Heart left ventricle (tissue), 16 donors: ENCODE results near the gene CGRRF1. TPM values are rescaled to one million over a fixed set of nuclear protein-coding genes. Genes with fewer than 3 reads are reported as not detected.

ENCODE experiments used
- ATAC-seq, 4 donors: fragments of 200-7000 bp; cut with Tn5 transposase; one replicate each; pipeline ENCODE4 v1.9.1; 2020 to 2022; ENCODE audit warnings: moderate library complexity in 4 of 4, mild to moderate bottlenecking in 3 of 4, moderate number of reproducible peaks in 1 of 4
- DNase-seq, 5 donors: peaks; one replicate each; pipeline ENCODE4 v3.0.0-alpha.2; 2020
- H3K27ac ChIP-seq, 12 donors: fragments of 200-600 bp; sonication (generic) in 4 of 12; one replicate each; pipeline versions ENCODE4 v1.5.0 to v1.8.0; 2016 to 2022; ENCODE audit warnings: mild to moderate bottlenecking in 2 of 12
- H3K27me3 ChIP-seq, 9 donors: fragments of 200-600 bp; sonication (generic) in 2 of 9; one replicate each; pipeline versions ENCODE4 v1.5.1 to v1.8.0; 2016 to 2022; ENCODE audit warnings: mild to moderate bottlenecking in 3 of 9
- H3K36me3 ChIP-seq, 9 donors: fragments of 200-600 bp; sonication (generic) in 2 of 9; one replicate each; pipeline versions ENCODE4 v1.5.0 to v1.8.0; 2018 to 2022; ENCODE audit warnings: mild to moderate bottlenecking in 2 of 9
- H3K4me1 ChIP-seq, 12 donors: fragments of 200-600 bp; sonication (generic) in 4 of 12; one replicate each; pipeline versions ENCODE4 v1.5.0 to v1.8.0; 2016 to 2022; ENCODE audit warnings: mild to moderate bottlenecking in 3 of 12
- H3K4me3 ChIP-seq, 12 donors: fragments of 200-600 bp; sonication (generic) in 4 of 12; one replicate each; pipeline versions ENCODE4 v1.5.0 to v1.8.0; 2017 to 2022; ENCODE audit warnings: mild to moderate bottlenecking in 9 of 12, moderate library complexity in 4 of 12
- H3K9me3 ChIP-seq, 12 donors: fragments of 200-600 bp; sonication (generic) in 4 of 12; one replicate each; pipeline versions ENCODE4 v1.5.0 to v1.8.0; 2016 to 2022; ENCODE audit warnings: mild to moderate bottlenecking in 1 of 12
- POLR2A ChIP-seq, 2 donors: fragments of 450-650 bp; IDR thresholded peaks; one replicate each; pipeline ENCODE4 v1.6.1; 2017; ENCODE audit warnings: antibody characterized with exemption in 2 of 2, mild to moderate bottlenecking in 2 of 2, moderate library complexity in 2 of 2
- WGBS, 4 donors: extraction: QIAGEN DNeasy Blood & Tissue Kit in 2 of 4; methylation state at CpG; one replicate each; pipeline versions ENCODE4 v1.1.5 to v1.1.7; 2013 to 2018; 5-methylcytosine and 5-hydroxymethylcytosine counted together
- intact Hi-C, 10 donors: fragments of 100-400 bp; cut with DNase I; formaldehyde crosslinking; loops; one replicate each; pipeline versions ENCODE4 v1.11.1 to v1.14.2; 2022
- polyA plus RNA-seq, 2 donors: library from polyadenylated mRNA; stranded (reverse); fragments of 200-250 nt; gene quantifications; one replicate each; pipeline ENCODE4 v1.2.3, GENCODE V29; 2013
- total RNA-seq, 9 donors: library from RNA; depleted of rRNA in 2 of 9; stranded (reverse); fragments of >200 nt in 2 of 9; fragmentation: NEBNext Ultra II Directional in 3 of 9; extraction: Animal tissue kit (Norgen Biotek cat#: 25700) in 3 of 9; gene quantifications; one replicate each; pipeline versions ENCODE4 v1.1.0 to v1.2.4, GENCODE V29; 2016 to 2023
- TF ChIP-seq, protein P1 (sequence below), 12 donors: fragments of 200-600 bp; sonication (generic) in 4 of 12; IDR thresholded peaks; one replicate each; pipeline versions ENCODE4 v1.5.0 to v1.8.0; 2018 to 2022; ENCODE audit warnings: antibody characterized with exemption in 12 of 12, mild to moderate bottlenecking in 5 of 12
- donor health status: ischemic (EF 13 %, LVEDD 7.1; RV severe dilation, severe dysfunction).
- donor health status: healthy with polysubstance abuse.
- donor health status: DM: no; HTN: yes; CAD: no.
- donor health status: DM: no; HTN: no; CAD: no.
- donor health status: ischemic (EF 25% LVEDD 6.9; RV normal size, moderate dysfunction).
- donor health status: ischemic (EF 25% LVEDD 5.7; RV mildly dilated, moderate dysfunction).
- donor health status: healthy.
- donor health status: DM: yes; HTN: yes; CAD: no.
- donor health status: ischemic (EF 35%, LVEDD 5.7; RV mildly dilated, moderate dysfunction).
- donor health status: nonischemic (EF 11% LVEDD 7.7; RV severe dilation, severe dysfunction).
- donor health status: DM: yes; HTN: yes; CAD: no.
- donor health status: PGD.
- donor health status: ischemic (EF 29% LVEDD 5.4; RV normal size, mild dysfunction).
- donor health status: nonischemic (EF 23%, LVEDD 6.1; RV moderate dilation, normal function).

Gene CGRRF1
- total and polyA plus RNA-seq, 11 donors: 10.6 to 28.2 (median 16.6) TPM

DNA sequence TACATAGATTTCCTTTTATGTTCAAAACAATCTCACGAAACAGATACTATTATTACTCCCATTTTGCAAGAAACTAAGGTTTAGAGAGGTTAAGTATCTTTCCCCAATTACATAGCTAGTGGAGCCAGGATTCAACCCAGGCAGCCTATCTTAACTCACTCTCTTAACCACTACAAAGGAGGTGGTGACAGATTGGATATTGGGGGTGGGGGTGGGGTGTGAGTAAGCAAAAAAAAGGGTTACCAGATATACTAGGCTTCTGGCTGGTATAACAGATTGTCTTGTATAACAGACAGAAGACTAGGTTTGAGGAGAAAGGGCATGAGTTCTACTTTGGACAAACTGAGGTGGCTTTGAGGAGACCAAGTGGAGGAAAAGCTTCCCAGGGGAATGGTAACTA lies 23.0 kb upstream of the CGRRF1 start:
- no peak overlapping the region for H3K4me3 ChIP-seq
- peak overlapping the region in 2 of 12 donors; percentile 4 to 93 for H3K27ac ChIP-seq
- no peak for DNase-seq
- peaks cover 0 to 21% (median 6%) of the 10 kb centered on the region in 9 donors for H3K36me3 ChIP-seq
- TF ChIP-seq, protein P1, sequence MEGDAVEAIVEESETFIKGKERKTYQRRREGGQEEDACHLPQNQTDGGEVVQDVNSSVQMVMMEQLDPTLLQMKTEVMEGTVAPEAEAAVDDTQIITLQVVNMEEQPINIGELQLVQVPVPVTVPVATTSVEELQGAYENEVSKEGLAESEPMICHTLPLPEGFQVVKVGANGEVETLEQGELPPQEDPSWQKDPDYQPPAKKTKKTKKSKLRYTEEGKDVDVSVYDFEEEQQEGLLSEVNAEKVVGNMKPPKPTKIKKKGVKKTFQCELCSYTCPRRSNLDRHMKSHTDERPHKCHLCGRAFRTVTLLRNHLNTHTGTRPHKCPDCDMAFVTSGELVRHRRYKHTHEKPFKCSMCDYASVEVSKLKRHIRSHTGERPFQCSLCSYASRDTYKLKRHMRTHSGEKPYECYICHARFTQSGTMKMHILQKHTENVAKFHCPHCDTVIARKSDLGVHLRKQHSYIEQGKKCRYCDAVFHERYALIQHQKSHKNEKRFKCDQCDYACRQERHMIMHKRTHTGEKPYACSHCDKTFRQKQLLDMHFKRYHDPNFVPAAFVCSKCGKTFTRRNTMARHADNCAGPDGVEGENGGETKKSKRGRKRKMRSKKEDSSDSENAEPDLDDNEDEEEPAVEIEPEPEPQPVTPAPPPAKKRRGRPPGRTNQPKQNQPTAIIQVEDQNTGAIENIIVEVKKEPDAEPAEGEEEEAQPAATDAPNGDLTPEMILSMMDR (IDR thresholded peaks at IDR 0.05): no peak
- no peak for TF ChIP-seq POLR2A (IDR thresholded peaks at IDR 0.05)
- WGBS, 4 donors: 54 to 68% (median 58%) methylated on average over 1 of the region's 1 CpG
- intact Hi-C loops: loop anchor here in 3 of 10 donors (5.0 kb wide), 1 partner anchor 44 kb away; the partner anchor contains the start of gene CNIH1 (in 3 of the 3)
- no peaks in the 10 kb centered on the region for H3K27me3 ChIP-seq
- H3K9me3 ChIP-seq: no peaks in the 10 kb centered on the region
- H3K4me1 ChIP-seq: peaks cover 0 to 78% (median 41%) of the 10 kb centered on the region in 12 donors
- ATAC-seq: no peak

DNA sequence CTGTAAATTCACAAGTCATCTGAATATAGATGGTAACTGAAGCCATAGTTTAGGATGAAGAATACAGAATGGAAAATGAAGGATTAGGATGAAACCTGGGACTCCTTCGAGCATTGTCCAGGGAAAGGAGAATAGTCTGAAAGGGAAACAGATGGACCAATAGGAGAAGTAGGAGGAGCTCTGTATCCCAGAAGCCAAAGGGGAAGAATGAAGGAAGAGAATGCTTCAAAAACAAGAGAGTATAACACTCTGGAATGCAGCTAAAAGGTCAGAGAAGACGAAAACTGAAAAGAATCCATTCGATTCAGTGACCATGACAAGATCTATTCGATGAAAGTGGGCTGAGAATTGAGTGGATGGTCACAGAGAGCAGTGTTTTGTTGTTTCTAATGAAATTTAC lies 21.9 kb upstream of the CGRRF1 start:
- no peak for DNase-seq
- WGBS, 4 donors: 42 to 50% (median 45%) methylated on average over 4 of the region's 4 CpGs
- H3K27me3 ChIP-seq: no peaks in the 10 kb centered on the region
- ATAC-seq: peak in 1 of 4 donors; percentile 32
- peaks cover 0 to 10% (median 6%) of the 10 kb centered on the region in 9 donors for H3K36me3 ChIP-seq
- intact Hi-C loops: loop anchor here in 4 of 10 donors (1.0 to 5.0 kb wide), 3 partner anchors 21 to 46 kb away; partner anchors contain the start of genes CNIH1 (in 4 of the 4) and CGRRF1 (in 1 of the 4)
- no peaks in the 10 kb centered on the region for H3K9me3 ChIP-seq
- peak overlapping the region; percentile 62 to 96 (median 82) for H3K4me3 ChIP-seq
- H3K4me1 ChIP-seq: peaks cover 0 to 71% (median 38%) of the 10 kb centered on the region in 12 donors
- peak overlapping the region; percentile 87 to 99 (median 96) for H3K27ac ChIP-seq
- TF ChIP-seq, protein P1 (IDR thresholded peaks at IDR 0.05): no peak
- no peak for TF ChIP-seq POLR2A (IDR thresholded peaks at IDR 0.05)

DNA sequence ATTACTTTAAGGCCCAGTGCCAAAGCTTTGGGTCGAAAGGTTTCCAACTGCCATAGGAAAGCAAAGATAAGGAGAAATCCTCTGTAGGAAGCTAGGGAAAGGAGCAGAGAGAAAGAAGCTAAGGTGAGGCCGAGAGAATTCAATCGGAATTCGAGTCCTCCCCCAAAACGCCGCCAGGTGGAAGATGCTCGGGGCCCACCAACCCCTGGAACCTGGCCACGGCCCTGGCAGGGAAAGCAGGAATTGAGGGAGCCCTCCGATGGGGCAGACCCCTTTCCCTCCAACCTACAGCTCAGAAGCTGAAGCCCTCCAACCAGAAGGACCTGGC lies 21.4 kb upstream of the CGRRF1 start:
- intact Hi-C loops: loop anchor here in 4 of 10 donors (1.0 to 5.0 kb wide), 3 partner anchors 21 to 47 kb away; partner anchors contain the start of genes CNIH1 (in 4 of the 4) and CGRRF1 (in 1 of the 4)
- TF ChIP-seq, protein P1 (IDR thresholded peaks at IDR 0.05): peak in 1 of 12 donors; percentile 6
- TF ChIP-seq POLR2A (IDR thresholded peaks at IDR 0.05): no peak
- 0 to 3% (median 2%) methylated on average over 9 of the region's 9 CpGs for WGBS, 4 donors

DNA sequence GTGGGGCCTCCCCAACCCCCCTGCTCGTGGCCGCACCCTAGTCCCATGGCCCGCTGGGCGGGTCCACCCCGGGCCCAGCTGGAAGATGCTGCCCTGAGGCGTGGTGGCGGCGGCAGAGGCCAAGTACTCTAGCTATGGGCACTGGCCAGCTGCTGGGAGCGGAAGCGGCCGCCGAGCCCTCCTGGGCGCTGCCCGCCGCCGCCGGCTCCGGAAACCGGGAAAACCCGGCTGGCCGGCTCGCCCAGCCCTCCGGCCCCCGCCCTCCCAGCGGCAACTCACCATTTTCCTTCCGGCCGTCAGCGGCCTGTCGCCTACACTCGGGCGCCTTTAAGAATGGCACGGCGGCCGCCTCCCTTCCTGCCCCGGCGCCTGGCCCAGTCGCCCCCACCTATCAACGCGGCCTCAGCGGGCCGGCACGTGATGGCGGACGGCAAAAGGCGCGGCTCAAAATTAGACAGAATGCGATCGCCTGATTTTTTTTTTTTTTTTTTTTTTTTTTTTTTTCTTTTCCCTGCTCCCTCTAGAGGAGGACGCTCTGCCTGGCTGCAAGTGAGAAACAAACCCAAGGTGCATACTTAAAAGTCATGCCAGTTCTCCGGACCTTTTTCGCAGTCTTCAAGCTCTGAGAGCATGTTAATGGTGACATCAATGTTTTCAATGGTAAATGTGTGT lies 20.9 kb upstream of the CGRRF1 start, which contains the start of gene GMFB:
Gene GMFB, minus strand, starts transcription at position 335 of the 672 bp plus-strand sequence. Its CDS starts 53 bp downstream, at position 282.
- WGBS, 4 donors: 0 to 2% (median 0%) methylated on average over 39 to 51 of the region's 51 CpGs
- ATAC-seq (peak; percentile 95 to 97 (median 97)), DNase-seq (peak; percentile 95 to 97 (median 96))
- Histone ChIP-seq H3K9me3 (no peaks in the 10 kb centered on the region), H3K36me3 (peaks cover 0 to under 1% (median 0%) of the 10 kb centered on the region in 9 donors), H3K4me3 (peak within 1 kb of the TSS; percentile 62 to 96 (median 82)), H3K4me1 (peaks cover 0 to 61% (median 33%) of the 10 kb centered on the region in 12 donors), H3K27ac (peak within 1 kb of the TSS; percentile 87 to 99 (median 96)), H3K27me3 (no peaks in the 10 kb centered on the region)
- TF ChIP-seq POLR2A (IDR thresholded peaks at IDR 0.05): peak; percentile 4 to 75
- TF ChIP-seq, protein P1 (IDR thresholded peaks at IDR 0.05): peak; percentile 28 to 65 (median 46)
- intact Hi-C loops: loop anchor here in 4 of 10 donors (1.0 to 5.0 kb wide), 4 partner anchors 20 to 47 kb away; partner anchors contain the start of genes CNIH1 (in 4 of the 4) and CGRRF1 (in 2 of the 4)

More for the DNA sequence above, 21.4 kb upstream of the CGRRF1 start:
- peak overlapping the region; percentile 62 to 96 (median 82) for H3K4me3 ChIP-seq
- H3K9me3 ChIP-seq: no peaks in the 10 kb centered on the region
- no peaks in the 10 kb centered on the region for H3K27me3 ChIP-seq
- peaks cover 0 to 5% (median under 1%) of the 10 kb centered on the region in 9 donors for H3K36me3 ChIP-seq
- peak overlapping the region; percentile 87 to 99 (median 96) for H3K27ac ChIP-seq
- peaks cover 0 to 66% (median 34%) of the 10 kb centered on the region in 12 donors for H3K4me1 ChIP-seq
- ATAC-seq (no peak), DNase-seq (no peak)
